Measurements from ENCODE around the gene HMGXB4. TPM values are rescaled to one million over a fixed set of nuclear protein-coding genes. Genes with fewer than 3 reads are reported as not detected.

HMGXB4 gene
- polyA plus RNA-seq, 1 donor (not counting 4 experiments of a cell fraction or from before 2014, with no cell fraction given) = 22.6 TPM

- no peaks in the 10 kb centered on the region for H3K4me1 ChIP-seq (ENCODE audit: control insufficient read depth, extremely low read depth, insufficient read depth, low read length)
- no peak overlapping the region for H3K27ac ChIP-seq (ENCODE audit: control insufficient read depth, insufficient read depth, low read length)
- H3K9me1 ChIP-seq (ENCODE audit: control insufficient read depth, extremely low read depth, insufficient read depth, low read length) = no peaks in the 10 kb centered on the region
- peaks cover 30% of the 10 kb centered on the region for H3K27me3 ChIP-seq (ENCODE audit: control insufficient read depth, extremely low read depth, insufficient read depth, low read length)
- dilution Hi-C loops (cut with MboI; ENCODE audit: extremely low pct_ligation_motif_present, low sequenced_read_pairs) = no loop called here
- no peak overlapping the region for H2AFZ ChIP-seq (ENCODE audit: control insufficient read depth, low read length)
- DNase-seq (ENCODE audit: low read depth, low spot score) (no peak), FAIRE-seq (no peak)
- H3K79me2 ChIP-seq (ENCODE audit: control insufficient read depth, insufficient read depth, low read length) = no peaks in the 10 kb centered on the region
- no peak overlapping the region for H3K4me2 ChIP-seq (ENCODE audit: control insufficient read depth, extremely low read depth, insufficient read depth, low read depth, low read length)
- H4K20me1 ChIP-seq (ENCODE audit: control insufficient read depth, extremely low read depth, insufficient read depth, low read length) = no peaks in the 10 kb centered on the region
- H3K4me3 ChIP-seq (ENCODE audit: control insufficient read depth in 2 of 3, extremely low read depth in 1 of 3, insufficient read depth in 2 of 3, low read depth in 1 of 3, low read length in 3 of 3) = no peak overlapping the region
- H3K36me3 ChIP-seq (ENCODE audit: control insufficient read depth in 2 of 2, extremely low read depth in 1 of 2, insufficient read depth in 2 of 2, low read length in 2 of 2) = no peaks in the 10 kb centered on the region
- no peak for TF ChIP-seq EZH2 (IDR thresholded peaks at IDR 0.05; ENCODE audit: low read length)
- no peak for TF ChIP-seq CTCF (optimal IDR thresholded peaks at IDR 0.05 in 1 of 3, IDR thresholded peaks at IDR 0.05 in 1 of 3, conservative IDR thresholded peaks at IDR 0.05 in 1 of 3; ENCODE audit: extremely low read depth in 1 of 3, insufficient read depth in 2 of 3, low read length in 3 of 3)
- no peak overlapping the region for H3K9ac ChIP-seq (ENCODE audit: control insufficient read depth, extremely low read depth, insufficient read depth, low read length)
- H3K9me3 ChIP-seq (ENCODE audit: control insufficient read depth, low read depth, low read length) = no peaks in the 10 kb centered on the region
These were observed 26.9 kb upstream of the HMGXB4 start for GRCh38 chr22:35230417-35230816.

- Histone ChIP-seq H3K9me3 (ENCODE audit: control insufficient read depth, low read depth, low read length) (no peaks in the 10 kb centered on the region), H3K27me3 (ENCODE audit: control insufficient read depth, extremely low read depth, insufficient read depth, low read length) (peaks cover 29% of the 10 kb centered on the region), H2AFZ (ENCODE audit: control insufficient read depth, low read length) (no peak overlapping the region), H3K79me2 (ENCODE audit: control insufficient read depth, insufficient read depth, low read length) (no peaks in the 10 kb centered on the region), H3K36me3 (ENCODE audit: control insufficient read depth in 2 of 2, extremely low read depth in 1 of 2, insufficient read depth in 2 of 2, low read length in 2 of 2) (no peaks in the 10 kb centered on the region), H3K27ac (ENCODE audit: control insufficient read depth, insufficient read depth, low read length) (no peak overlapping the region), H3K4me2 (ENCODE audit: control insufficient read depth, extremely low read depth, insufficient read depth, low read depth, low read length) (no peak overlapping the region), H3K9me1 (ENCODE audit: control insufficient read depth, extremely low read depth, insufficient read depth, low read length) (no peaks in the 10 kb centered on the region), H3K4me1 (ENCODE audit: control insufficient read depth, extremely low read depth, insufficient read depth, low read length) (no peaks in the 10 kb centered on the region), H3K4me3 (ENCODE audit: control insufficient read depth in 2 of 3, extremely low read depth in 1 of 3, insufficient read depth in 2 of 3, low read depth in 1 of 3, low read length in 3 of 3) (no peak overlapping the region), H4K20me1 (ENCODE audit: control insufficient read depth, extremely low read depth, insufficient read depth, low read length) (no peaks in the 10 kb centered on the region), H3K9ac (ENCODE audit: control insufficient read depth, extremely low read depth, insufficient read depth, low read length) (no peak overlapping the region)
- dilution Hi-C loops (cut with MboI; ENCODE audit: extremely low pct_ligation_motif_present, low sequenced_read_pairs) = no loop called here
- TF ChIP-seq CTCF (optimal IDR thresholded peaks at IDR 0.05 in 1 of 3, IDR thresholded peaks at IDR 0.05 in 1 of 3, conservative IDR thresholded peaks at IDR 0.05 in 1 of 3; ENCODE audit: extremely low read depth in 1 of 3, insufficient read depth in 2 of 3, low read length in 3 of 3) = no peak
- TF ChIP-seq EZH2 (IDR thresholded peaks at IDR 0.05; ENCODE audit: low read length) = no peak
- FAIRE-seq (no peak), DNase-seq (ENCODE audit: low read depth, low spot score) (no peak)
These were observed 26.3 kb upstream of the HMGXB4 start for GRCh38 chr22:35230839-35231584.
